ENCODE data around the gene GCDH. TPM values are rescaled to one million over a fixed set of nuclear protein-coding genes. Genes with fewer than 3 reads are reported as not detected.

Gene GCDH
- polyA plus RNA-seq, 2 donors = 14.3 to 21.0 TPM

- Histone ChIP-seq H3K4me1 (ENCODE audit: control insufficient read depth in 2 of 2, insufficient read depth in 2 of 2, low read length in 1 of 2) (peaks cover 2 to 6% of the 10 kb centered on the region in 2 donors), H3K4me3 (ENCODE audit: low read depth in 1 of 2, low read length in 2 of 2) (peak overlapping the region; percentile 74 to 86), H3K27me3 (ENCODE audit: control insufficient read depth in 1 of 2, insufficient read depth in 2 of 2, low read length in 2 of 2) (no peaks in the 10 kb centered on the region), H3K9me3 (ENCODE audit: control insufficient read depth in 2 of 2, insufficient read depth in 1 of 2, low read depth in 1 of 2, low read length in 1 of 2) (no peaks in the 10 kb centered on the region), H3K36me3 (ENCODE audit: control insufficient read depth in 2 of 2, insufficient read depth in 2 of 2, low read length in 1 of 2) (peaks cover 20 to 48% of the 10 kb centered on the region in 2 donors), H3K27ac (ENCODE audit: low read depth in 2 of 2, low read length in 1 of 2) (peak overlapping the region; percentile 98 to 99)
- WGBS, 2 donors = 0 to 1% methylated on average over 36 to 40 of the region's 40 CpGs
Measured at GRCh38 chr19:12946092-12946721, 55.2 kb downstream of the GCDH start.

DNA sequence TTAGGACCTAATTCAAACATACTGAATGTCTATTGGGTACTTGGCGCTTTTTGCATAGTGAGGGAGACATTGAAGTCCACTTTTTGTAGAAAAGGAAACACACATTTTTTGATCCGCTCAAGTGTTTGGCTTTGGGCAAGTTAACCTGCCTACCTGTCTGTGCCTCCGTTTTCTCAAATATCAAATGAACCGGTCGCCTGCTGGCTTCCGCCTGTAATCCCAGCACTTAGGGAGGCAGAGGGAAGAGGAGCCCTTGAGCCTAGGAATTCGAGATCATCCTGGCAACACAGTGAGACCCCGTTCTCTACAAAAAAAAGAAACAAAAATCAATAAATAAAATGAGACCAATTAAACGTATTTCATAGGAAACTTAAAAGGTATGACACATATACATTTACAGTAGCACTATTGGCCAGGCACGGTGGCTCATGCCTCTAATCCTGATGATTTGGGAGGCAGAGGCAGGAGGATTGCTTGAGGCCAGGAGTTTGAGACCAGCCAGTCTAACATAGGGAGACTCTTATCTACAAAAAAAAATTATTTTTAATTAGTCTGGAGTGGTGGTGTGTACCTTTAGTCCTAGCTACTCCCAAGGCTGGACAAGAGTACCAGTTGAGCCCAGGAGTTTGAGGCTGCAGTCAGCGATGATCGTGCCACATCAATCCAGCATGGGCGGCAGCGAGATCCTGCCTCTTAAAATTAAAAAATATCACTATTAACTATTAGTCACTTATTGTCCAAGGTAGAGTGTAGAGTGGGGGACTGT is 56.0 kb downstream of the GCDH start:
- Histone ChIP-seq H3K27ac (ENCODE audit: low read depth in 2 of 2, low read length in 1 of 2) (peak overlapping the region; percentile 36 to 98), H3K27me3 (ENCODE audit: control insufficient read depth in 1 of 2, insufficient read depth in 2 of 2, low read length in 2 of 2) (no peaks in the 10 kb centered on the region), H3K36me3 (ENCODE audit: control insufficient read depth in 2 of 2, insufficient read depth in 2 of 2, low read length in 1 of 2) (peaks cover 23 to 48% of the 10 kb centered on the region in 2 donors), H3K4me3 (ENCODE audit: low read depth in 1 of 2, low read length in 2 of 2) (peak overlapping the region; percentile 74 to 86), H3K9me3 (ENCODE audit: control insufficient read depth in 2 of 2, insufficient read depth in 1 of 2, low read depth in 1 of 2, low read length in 1 of 2) (no peaks in the 10 kb centered on the region), H3K4me1 (ENCODE audit: control insufficient read depth in 2 of 2, insufficient read depth in 2 of 2, low read length in 1 of 2) (peaks cover 2 to 6% of the 10 kb centered on the region in 2 donors)
- WGBS, 2 donors = 52 to 59% methylated on average over 14 of the region's 14 CpGs

GRCh38 chr19:12947702-12948611 is 57.0 kb downstream of the GCDH start:
- Histone ChIP-seq H3K4me3 (ENCODE audit: low read depth in 1 of 2, low read length in 2 of 2) (no peak overlapping the region), H3K36me3 (ENCODE audit: control insufficient read depth in 2 of 2, insufficient read depth in 2 of 2, low read length in 1 of 2) (peaks cover 26 to 48% of the 10 kb centered on the region in 2 donors), H3K4me1 (ENCODE audit: control insufficient read depth in 2 of 2, insufficient read depth in 2 of 2, low read length in 1 of 2) (peaks cover 2 to 6% of the 10 kb centered on the region in 2 donors), H3K27ac (ENCODE audit: low read depth in 2 of 2, low read length in 1 of 2) (no peak overlapping the region), H3K27me3 (ENCODE audit: control insufficient read depth in 1 of 2, insufficient read depth in 2 of 2, low read length in 2 of 2) (no peaks in the 10 kb centered on the region), H3K9me3 (ENCODE audit: control insufficient read depth in 2 of 2, insufficient read depth in 1 of 2, low read depth in 1 of 2, low read length in 1 of 2) (no peaks in the 10 kb centered on the region)
- WGBS, 2 donors = 80 to 83% methylated on average over 27 to 28 of the region's 28 CpGs

DNA sequence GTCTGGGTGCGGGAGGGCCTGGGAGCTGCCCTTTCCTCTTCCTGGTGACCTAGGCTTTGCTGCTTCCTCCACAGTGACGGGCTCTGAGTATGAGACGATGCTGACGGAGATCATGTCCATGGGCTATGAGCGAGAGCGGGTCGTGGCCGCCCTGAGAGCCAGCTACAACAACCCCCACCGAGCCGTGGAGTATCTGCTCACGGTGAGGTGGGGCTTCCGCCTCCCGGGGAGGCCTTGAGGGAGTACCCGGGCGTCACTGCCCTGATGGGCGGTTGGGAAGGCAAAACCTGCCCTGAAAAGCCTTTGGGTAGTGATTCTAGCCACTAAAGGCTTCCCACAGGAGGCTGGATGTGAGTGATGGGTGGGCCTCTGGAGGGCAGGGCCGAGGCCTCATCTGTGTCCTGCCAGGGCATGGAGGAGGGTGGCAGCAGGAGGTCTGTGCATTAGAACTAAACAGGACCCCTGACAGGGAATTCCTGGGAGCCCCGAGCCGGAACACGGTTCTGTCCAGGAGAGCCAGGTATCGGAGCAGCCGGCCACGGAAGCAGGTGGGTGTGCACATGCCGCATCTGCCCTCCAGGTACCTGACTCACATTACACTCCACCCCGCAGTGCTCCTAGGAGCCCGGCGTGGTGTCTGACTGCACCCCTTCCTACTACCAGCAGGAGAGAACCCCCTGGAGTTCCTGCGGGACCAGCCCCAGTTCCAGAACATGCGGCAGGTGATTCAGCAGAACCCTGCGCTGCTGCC is 57.8 kb downstream of the GCDH start:
- Histone ChIP-seq H3K4me1 (ENCODE audit: control insufficient read depth in 2 of 2, insufficient read depth in 2 of 2, low read length in 1 of 2) (peaks cover 2 to 10% of the 10 kb centered on the region in 2 donors), H3K36me3 (ENCODE audit: control insufficient read depth in 2 of 2, insufficient read depth in 2 of 2, low read length in 1 of 2) (peaks cover 23 to 43% of the 10 kb centered on the region in 2 donors), H3K9me3 (ENCODE audit: control insufficient read depth in 2 of 2, insufficient read depth in 1 of 2, low read depth in 1 of 2, low read length in 1 of 2) (no peaks in the 10 kb centered on the region), H3K27me3 (ENCODE audit: control insufficient read depth in 1 of 2, insufficient read depth in 2 of 2, low read length in 2 of 2) (no peaks in the 10 kb centered on the region), H3K27ac (ENCODE audit: low read depth in 2 of 2, low read length in 1 of 2) (no peak overlapping the region), H3K4me3 (ENCODE audit: low read depth in 1 of 2, low read length in 2 of 2) (no peak overlapping the region)
- WGBS, 2 donors = 84 to 91% methylated on average over 30 of the region's 30 CpGs

Other genes with a start within 250 kb of the GCDH start
- gene MAN2B1, start 224.4 kb upstream of the GCDH start, polyA plus RNA-seq = 10 to 100 TPM; 22.6 to 26.6 TPM
- gene WDR83, start 224.4 kb upstream of the GCDH start, polyA plus RNA-seq = 10 to 100 TPM in 1 of 2 donors, 1 to 10 TPM in 1; 8.9 to 14.4 TPM
- 10 to 100 TPM; 45.5 to 51.3 TPM for gene DHPS, start 209.3 kb upstream of the GCDH start, polyA plus RNA-seq
- not detected for gene GNG14, start 203.2 kb upstream of the GCDH start, polyA plus RNA-seq
- gene FBXW9, start 194.5 kb upstream of the GCDH start, polyA plus RNA-seq = 10 to 100 TPM in 1 of 2 donors, 1 to 10 TPM in 1; 5.0 to 12.3 TPM
- gene TNPO2, start 167.2 kb upstream of the GCDH start, polyA plus RNA-seq = 10 to 100 TPM; 29.7 to 37.2 TPM
- 100 to 1,000 TPM; 212 to 215 TPM for gene TRIR, start 156.5 kb upstream of the GCDH start, polyA plus RNA-seq
- gene GET3, start 153.7 kb upstream of the GCDH start, polyA plus RNA-seq = 10 to 100 TPM; 46.2 to 74.1 TPM
- under 1 TPM; 0.06 TPM for gene BEST2, start 139.4 kb upstream of the GCDH start, polyA plus RNA-seq
- 100 to 1,000 TPM in 1 of 2 donors, 10 to 100 TPM in 1; 47.9 to 103 TPM for gene HOOK2, start 115.6 kb upstream of the GCDH start, polyA plus RNA-seq
- gene JUNB, start 99.7 kb upstream of the GCDH start, polyA plus RNA-seq = 100 to 1,000 TPM; 175 to 339 TPM
- gene PRDX2, start 89.4 kb upstream of the GCDH start, polyA plus RNA-seq = 100 to 1,000 TPM; 157 to 323 TPM
- 1 to 10 TPM; 2.8 to 8.4 TPM for gene THSD8, start 89.1 kb upstream of the GCDH start, polyA plus RNA-seq
- 10 to 100 TPM in 1 of 2 donors, 1 to 10 TPM in 1; 6.9 to 20.8 TPM for gene RNASEH2A, start 84.6 kb upstream of the GCDH start, polyA plus RNA-seq
- gene RTBDN, start 56.6 kb upstream of the GCDH start, polyA plus RNA-seq = not detected
- gene MAST1, start 52.6 kb upstream of the GCDH start, polyA plus RNA-seq = under 1 TPM; 0.18 to 0.22 TPM
- 10 to 100 TPM in 1 of 2 donors, 1 to 10 TPM in 1; 7.8 to 15.9 TPM for gene DNASE2, start 9.7 kb upstream of the GCDH start, polyA plus RNA-seq
- not detected for gene KLF1, start 4.0 kb upstream of the GCDH start, polyA plus RNA-seq
- under 1 TPM; 0.20 to 0.59 TPM for gene SYCE2, start 28.1 kb downstream of the GCDH start, polyA plus RNA-seq
- 10 to 100 TPM; 29.1 to 49.3 TPM for gene FARSA, start 42.6 kb downstream of the GCDH start, polyA plus RNA-seq
- gene CALR, start 47.4 kb downstream of the GCDH start, polyA plus RNA-seq = 100 to 1,000 TPM; 173 to 361 TPM
- 10 to 100 TPM; 73.9 to 81.0 TPM for gene RAD23A, start 54.7 kb downstream of the GCDH start, polyA plus RNA-seq
- gene GADD45GIP1, start 66.1 kb downstream of the GCDH start, polyA plus RNA-seq = 10 to 100 TPM; 53.7 to 57.0 TPM
- not detected for gene DAND5, start 78.4 kb downstream of the GCDH start, polyA plus RNA-seq
- 10 to 100 TPM; 26.9 to 38.5 TPM for gene NFIX, start 104.3 kb downstream of the GCDH start, polyA plus RNA-seq
- 1 to 10 TPM; 1.5 to 1.9 TPM for gene LYL1, start 211.7 kb downstream of the GCDH start, polyA plus RNA-seq
- 10 to 100 TPM; 34.0 to 59.5 TPM for gene TRMT1, start 225.6 kb downstream of the GCDH start, polyA plus RNA-seq
- 10 to 100 TPM; 19.5 to 39.4 TPM for gene NACC1, start 227.1 kb downstream of the GCDH start, polyA plus RNA-seq